ENCODE data around the gene ZIC5. TPM values are rescaled to one million over a fixed set of nuclear protein-coding genes. Genes with fewer than 3 reads are reported as not detected.

ZIC5 gene
- total and polyA plus RNA-seq, 2 of the 4 experiments (the other 2 are of a cell fraction) = not detected

GRCh38 chr13:99977334-99977911 lies 5.9 kb upstream of the ZIC5 start:
- intact Hi-C loops (cut with micrococcal nuclease) (loop anchor here (10.0 kb wide), 1 partner anchor 537 kb away; no protein-coding TSS in a partner anchor), dilution Hi-C loops (cut with HindIII; ENCODE audit: low sequenced_read_pairs, unreplicated experiment) (no loop called here), in situ Hi-C loops (cut with MboI; ENCODE audit: low sequenced_read_pairs) (no loop called here)
- Histone ChIP-seq H4K91ac (ENCODE audit: insufficient read depth, low read depth, low read length) (no peak overlapping the region), H3K18ac (ENCODE audit: low read depth, low read length) (no peak overlapping the region), H3K79me1 (ENCODE audit: low read depth in 1 of 2, low read length in 2 of 2) (no peaks in the 10 kb centered on the region), H4K5ac (ENCODE audit: low read depth, low read length) (no peak overlapping the region), H3K14ac (replicated peaks; ENCODE audit: low read depth, low read length) (no peak overlapping the region), H3K27me3 (ENCODE audit: control insufficient read depth, insufficient read depth, low read length) (peaks cover 87% of the 10 kb centered on the region), H2AFZ (replicated peaks; ENCODE audit: low read length, poor library complexity) (no peak overlapping the region), H2BK5ac (ENCODE audit: low read depth, low read length, poor library complexity, severe bottlenecking) (no peak overlapping the region), H4K20me1 (ENCODE audit: insufficient read depth, low read length) (no peaks in the 10 kb centered on the region; the same call in 1 of the 2 replicates), H3K4me3 (ENCODE audit: insufficient read depth, low read depth, low read length) (no peak overlapping the region), H4K8ac (ENCODE audit: low read depth in 2 of 2, low read length in 2 of 2) (no peak overlapping the region), H2BK20ac (ENCODE audit: low read depth, low read length) (no peak overlapping the region), H2AK9ac (replicated peaks; ENCODE audit: low read depth, low read length, poor library complexity) (no peak overlapping the region), H2BK120ac (ENCODE audit: low read depth, low read length) (no peak overlapping the region), H3K4me1 (ENCODE audit: control insufficient read depth, insufficient read depth, low read length) (no peaks in the 10 kb centered on the region; the same call in 1 of the 2 replicates), H2BK15ac (ENCODE audit: low read depth, low read length) (no peak overlapping the region), H3K36me3 (ENCODE audit: control insufficient read depth, insufficient read depth, low read length) (no peaks in the 10 kb centered on the region), H3K56ac (ENCODE audit: extremely low read depth, insufficient read depth, low read length) (no peak overlapping the region), H3K9ac (ENCODE audit: low read depth, low read length) (no peak overlapping the region), H3K4me2 (ENCODE audit: low read depth, low read length) (no peak overlapping the region), H3K23ac (ENCODE audit: low read depth, low read length) (no peak overlapping the region), H3K9me3 (ENCODE audit: control insufficient read depth, insufficient read depth, low read length) (peaks cover 13% of the 10 kb centered on the region), H3K9me1 (ENCODE audit: insufficient read depth, low read length) (no peaks in the 10 kb centered on the region), H3K27ac (ENCODE audit: insufficient read depth, low read length) (no peak overlapping the region), H2AK5ac (ENCODE audit: low read depth, low read length) (no peak overlapping the region), H3K4ac (ENCODE audit: low read depth, low read length) (no peak overlapping the region)
- ChIA-PET POLR2A (ENCODE audit: unreplicated experiment) (no interaction called here), CTCF (no interaction called here)
- no peak for DNase-seq
- BruUV-seq (replicated peaks) = no TSS peak
- no CpG with 5 or more reads among the region's 7 CpGs for WGBS, 2 experiments (ENCODE audit: extremely low coverage in 2 of 2, insufficient read length in 1 of 2)
- ATAC-seq (ENCODE audit: low read depth) = no peak
- TF ChIP-seq POLR2A (IDR thresholded peaks at IDR 0.05; ENCODE audit: low read depth, low read length) (no peak), RFX5 (IDR thresholded peaks at IDR 0.05; ENCODE audit: low read depth, low read length) (no peak), USF2 (IDR thresholded peaks at IDR 0.05; ENCODE audit: low read depth, low read length) (no peak), RAD21 (IDR thresholded peaks at IDR 0.05; ENCODE audit: low read length) (no peak), FOS (IDR thresholded peaks at IDR 0.05; ENCODE audit: low read depth, low read length) (no peak), ELK1 (IDR thresholded peaks at IDR 0.05; ENCODE audit: borderline replicate concordance, low read depth, low read length) (no peak), MAZ (IDR thresholded peaks at IDR 0.05; ENCODE audit: borderline replicate concordance, low read depth, low read length) (no peak), NFE2L2 (IDR thresholded peaks at IDR 0.05; ENCODE audit: low read depth, low read length) (no peak), CHD1 (IDR thresholded peaks at IDR 0.05; ENCODE audit: low read depth, low read length) (no peak), MXI1 (IDR thresholded peaks at IDR 0.05; ENCODE audit: borderline replicate concordance, low read depth, low read length) (no peak), BHLHE40 (IDR thresholded peaks at IDR 0.05; ENCODE audit: low read depth, low read length) (no peak)
